ENCODE measurements around the gene TUT4. TPM values are rescaled to one million over a fixed set of nuclear protein-coding genes. Genes with fewer than 3 reads are reported as not detected.

Gene TUT4, protein sequence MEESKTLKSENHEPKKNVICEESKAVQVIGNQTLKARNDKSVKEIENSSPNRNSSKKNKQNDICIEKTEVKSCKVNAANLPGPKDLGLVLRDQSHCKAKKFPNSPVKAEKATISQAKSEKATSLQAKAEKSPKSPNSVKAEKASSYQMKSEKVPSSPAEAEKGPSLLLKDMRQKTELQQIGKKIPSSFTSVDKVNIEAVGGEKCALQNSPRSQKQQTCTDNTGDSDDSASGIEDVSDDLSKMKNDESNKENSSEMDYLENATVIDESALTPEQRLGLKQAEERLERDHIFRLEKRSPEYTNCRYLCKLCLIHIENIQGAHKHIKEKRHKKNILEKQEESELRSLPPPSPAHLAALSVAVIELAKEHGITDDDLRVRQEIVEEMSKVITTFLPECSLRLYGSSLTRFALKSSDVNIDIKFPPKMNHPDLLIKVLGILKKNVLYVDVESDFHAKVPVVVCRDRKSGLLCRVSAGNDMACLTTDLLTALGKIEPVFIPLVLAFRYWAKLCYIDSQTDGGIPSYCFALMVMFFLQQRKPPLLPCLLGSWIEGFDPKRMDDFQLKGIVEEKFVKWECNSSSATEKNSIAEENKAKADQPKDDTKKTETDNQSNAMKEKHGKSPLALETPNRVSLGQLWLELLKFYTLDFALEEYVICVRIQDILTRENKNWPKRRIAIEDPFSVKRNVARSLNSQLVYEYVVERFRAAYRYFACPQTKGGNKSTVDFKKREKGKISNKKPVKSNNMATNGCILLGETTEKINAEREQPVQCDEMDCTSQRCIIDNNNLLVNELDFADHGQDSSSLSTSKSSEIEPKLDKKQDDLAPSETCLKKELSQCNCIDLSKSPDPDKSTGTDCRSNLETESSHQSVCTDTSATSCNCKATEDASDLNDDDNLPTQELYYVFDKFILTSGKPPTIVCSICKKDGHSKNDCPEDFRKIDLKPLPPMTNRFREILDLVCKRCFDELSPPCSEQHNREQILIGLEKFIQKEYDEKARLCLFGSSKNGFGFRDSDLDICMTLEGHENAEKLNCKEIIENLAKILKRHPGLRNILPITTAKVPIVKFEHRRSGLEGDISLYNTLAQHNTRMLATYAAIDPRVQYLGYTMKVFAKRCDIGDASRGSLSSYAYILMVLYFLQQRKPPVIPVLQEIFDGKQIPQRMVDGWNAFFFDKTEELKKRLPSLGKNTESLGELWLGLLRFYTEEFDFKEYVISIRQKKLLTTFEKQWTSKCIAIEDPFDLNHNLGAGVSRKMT (N-terminal part only)
- 100 to 1,000 TPM in 1 of 7 donors, 10 to 100 TPM in 6; 74.1 to 120 (median 84.6) TPM for total RNA-seq
- polyA plus RNA-seq: 10 to 100 TPM; 31.7 to 45.6 (median 35.8) TPM
- long read RNA-seq, donor 1, full-length matches to known transcripts: 12 of 12 reads
- long read RNA-seq, donor 1, partial matches to known transcripts: 0 of 12 reads
- long read RNA-seq, donor 1, other reads (novel, unspliced or antisense): 0 of 12 reads
- long read RNA-seq, donor 2, partial matches to known transcripts: 0 of 2 reads
- long read RNA-seq, donor 2, other reads (novel, unspliced or antisense): 0 of 2 reads

GRCh38 chr1:52552505-52553361, at the start of gene TUT4:
TSS of gene TUT4 (minus strand) at chr1:52553092. CDS start at chr1:52526280, 26,812 bp downstream.
- peak; percentile 95 for DNase-seq
- intact Hi-C loops (cut with DNase I; ENCODE audit: low total_unique reads): loop anchor here (10.0 kb wide), 1 partner anchor 132 kb away; no protein-coding TSS in a partner anchor
- WGBS, 5 donors: 0 to 1% (median 1%) methylated on average over 18 to 68 of the region's 68 CpGs

DNA sequence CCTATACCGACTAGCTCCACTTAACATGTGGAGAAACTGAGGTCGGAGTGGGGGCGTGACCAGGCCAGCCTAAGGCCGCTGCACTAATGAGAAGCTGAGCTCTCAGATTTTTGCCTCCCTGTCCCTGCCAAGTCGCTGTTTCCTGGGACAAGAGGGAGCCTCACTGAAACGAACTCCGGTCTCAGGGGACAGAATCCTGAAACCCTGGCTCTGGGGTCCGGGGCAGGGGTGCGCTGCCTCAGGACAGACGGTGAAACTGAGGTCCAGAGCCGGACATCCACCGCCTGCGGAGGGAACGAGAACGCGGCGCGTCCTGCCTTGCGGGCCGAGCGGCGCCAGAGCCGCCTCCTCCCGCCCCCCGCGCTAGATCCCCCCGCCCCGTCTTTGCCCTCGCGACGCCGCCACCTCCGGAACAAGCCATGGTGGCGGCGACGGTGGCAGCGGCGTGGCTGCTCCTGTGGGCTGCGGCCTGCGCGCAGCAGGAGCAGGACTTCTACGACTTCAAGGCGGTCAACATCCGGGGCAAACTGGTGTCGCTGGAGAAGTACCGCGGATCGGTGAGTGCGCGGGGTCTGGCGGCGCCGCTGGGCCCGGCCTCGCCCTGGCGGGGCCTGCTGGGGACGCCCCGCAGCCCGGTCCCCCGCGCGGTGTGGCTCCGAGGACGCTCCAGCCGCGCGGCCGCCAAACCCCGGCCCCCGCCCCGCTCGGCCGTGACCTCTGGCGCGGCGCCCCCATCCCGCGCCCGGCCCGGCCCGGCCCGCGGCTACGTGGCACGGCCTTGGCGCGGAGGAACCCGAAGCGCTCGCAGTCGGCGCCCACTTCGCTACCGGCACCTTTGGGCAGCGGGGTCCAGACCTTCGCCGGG, 49.3 kb upstream of the TUT4 start, which contains the start of gene GPX7:
TSS of gene GPX7 (plus strand) at position 381 of the 865 bp plus-strand sequence. CDS start at position 420, 39 bp downstream.
- WGBS, 5 donors: 2 to 6% (median 2%) methylated on average over 30 to 97 of the region's 97 CpGs

More at GRCh38 chr1:52552505-52553361, at the start of gene TUT4:
- TF ChIP-seq POLR2A (IDR thresholded peaks at IDR 0.05): peak in 1 of 3 donors; percentile 15
- TF ChIP-seq, protein P1, sequence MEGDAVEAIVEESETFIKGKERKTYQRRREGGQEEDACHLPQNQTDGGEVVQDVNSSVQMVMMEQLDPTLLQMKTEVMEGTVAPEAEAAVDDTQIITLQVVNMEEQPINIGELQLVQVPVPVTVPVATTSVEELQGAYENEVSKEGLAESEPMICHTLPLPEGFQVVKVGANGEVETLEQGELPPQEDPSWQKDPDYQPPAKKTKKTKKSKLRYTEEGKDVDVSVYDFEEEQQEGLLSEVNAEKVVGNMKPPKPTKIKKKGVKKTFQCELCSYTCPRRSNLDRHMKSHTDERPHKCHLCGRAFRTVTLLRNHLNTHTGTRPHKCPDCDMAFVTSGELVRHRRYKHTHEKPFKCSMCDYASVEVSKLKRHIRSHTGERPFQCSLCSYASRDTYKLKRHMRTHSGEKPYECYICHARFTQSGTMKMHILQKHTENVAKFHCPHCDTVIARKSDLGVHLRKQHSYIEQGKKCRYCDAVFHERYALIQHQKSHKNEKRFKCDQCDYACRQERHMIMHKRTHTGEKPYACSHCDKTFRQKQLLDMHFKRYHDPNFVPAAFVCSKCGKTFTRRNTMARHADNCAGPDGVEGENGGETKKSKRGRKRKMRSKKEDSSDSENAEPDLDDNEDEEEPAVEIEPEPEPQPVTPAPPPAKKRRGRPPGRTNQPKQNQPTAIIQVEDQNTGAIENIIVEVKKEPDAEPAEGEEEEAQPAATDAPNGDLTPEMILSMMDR (IDR thresholded peaks at IDR 0.05 in 8 of 11, conservative IDR thresholded peaks at IDR 0.05 in 3 of 11): peak in 1 of 11 experiments; percentile 29
- TF ChIP-seq POLR2AphosphoS5 (IDR thresholded peaks at IDR 0.05): peak; percentile 68 to 88 (median 82)
- Histone ChIP-seq H3K9me3 (no peaks in the 10 kb centered on the region), H3K4me3 (peak within 1 kb of the TSS; percentile 71 to 90 (median 88)), H3K27me3 (replicated peaks in 1 of 7) (no peaks in the 10 kb centered on the region), H3K4me1 (peaks cover 18 to 63% (median 39%) of the 10 kb centered on the region in 6 donors), H3K36me3 (no peaks in the 10 kb centered on the region), H3K27ac (peak within 1 kb of the TSS; percentile 76 to 96 (median 95))

More for the DNA sequence above, 49.3 kb upstream of the TUT4 start, which contains the start of gene GPX7:
- Histone ChIP-seq H3K4me3 (peak within 1 kb of the TSS; percentile 41 to 78 (median 50)), H3K9me3 (no peaks in the 10 kb centered on the region), H3K27me3 (replicated peaks in 1 of 7) (peaks cover 0 to 32% (median 0%) of the 10 kb centered on the region in 7 donors), H3K4me1 (peaks cover 4 to 52% (median 29%) of the 10 kb centered on the region in 6 donors), H3K36me3 (peaks cover 0 to 13% (median 3%) of the 10 kb centered on the region in 6 donors), H3K27ac (peak within 1 kb of the TSS; percentile 63 to 86 (median 78))
- DNase-seq: peak; percentile 91
- intact Hi-C loops (cut with DNase I; ENCODE audit: low total_unique reads): no loop called here
- TF ChIP-seq, protein P1 (IDR thresholded peaks at IDR 0.05 in 8 of 11, conservative IDR thresholded peaks at IDR 0.05 in 3 of 11): no peak
- TF ChIP-seq POLR2A (IDR thresholded peaks at IDR 0.05) (no peak), POLR2AphosphoS5 (IDR thresholded peaks at IDR 0.05) (peak; percentile 59 to 84 (median 79))
